SU-DHL-6 (cell line): Measurements from ENCODE around the gene ASGR1.

Source experiments
- H2AFZ ChIP-seq: fragments of 200-600 bp; sonication (generic); 2 replicates; pipeline ENCODE4 v1.6.1; 2014; ENCODE audit warnings: low read depth, mild to moderate bottlenecking, moderate library complexity, mixed read lengths, antibody characterized with exemption, low read length; ENCODE audit not compliant: severe bottlenecking
- H3F3A ChIP-seq: fragments of 200-600 bp; shearing (Covaris generic); 2 replicates; pipeline ENCODE4 v1.6.0; 2016; ENCODE audit warnings: antibody characterized with exemption, mild to moderate bottlenecking; ENCODE audit not compliant: insufficient read depth
- H3K27ac ChIP-seq: fragments of 200-600 bp; sonication (generic); 2 replicates; pipeline ENCODE4 v1.5.1; 2016; ENCODE audit warnings: low read depth, mild to moderate bottlenecking, low read length, moderate library complexity, mixed read lengths
- H3K27me3 ChIP-seq: fragments of 200-600 bp; sonication (generic), shearing (Covaris generic); 2 replicates; pipeline ENCODE4 v1.6.0; 2014; ENCODE audit warnings: mild to moderate bottlenecking, low read length
- H3K36me3 ChIP-seq: fragments of 200-600 bp; sonication (generic); 2 replicates; pipeline ENCODE4 v1.6.1; 2014; ENCODE audit warnings: mild to moderate bottlenecking, low read length, mixed read lengths
- H3K4me2 ChIP-seq: fragments of 300-600, 200-600 bp; shearing (Covaris generic), sonication (generic); 2 replicates; pipeline ENCODE4 v1.6.0; 2014; ENCODE audit warnings: low read length, low read depth, mild to moderate bottlenecking; ENCODE audit not compliant: poor library complexity, severe bottlenecking
- H3K4me3 ChIP-seq: fragments of 200-600 bp; sonication (generic); 2 replicates; pipeline ENCODE4 v1.5.1; 2014; ENCODE audit warnings: antibody characterized with exemption, low read length, mild to moderate bottlenecking, mixed read lengths; ENCODE audit not compliant: insufficient read depth, poor library complexity, severe bottlenecking
- H3K79me2 ChIP-seq: fragments of 200-600 bp; sonication (generic); 2 replicates; pipeline ENCODE4 v1.6.1; 2014; ENCODE audit warnings: mild to moderate bottlenecking, low read length, moderate library complexity; ENCODE audit not compliant: insufficient read depth
- H3K9ac ChIP-seq: fragments of 200-600 bp; sonication (generic); 2 replicates; pipeline ENCODE4 v1.7.0; 2014; ENCODE audit warnings: mild to moderate bottlenecking, low read length
- H3K9me2 ChIP-seq: fragments of 200-600 bp; sonication (generic); replicated peaks from 2 replicates; pipeline ENCODE4 v1.6.1; 2014; ENCODE audit warnings: low read length; ENCODE audit not compliant: insufficient read depth
- H3K9me3 ChIP-seq: fragments of 200-600 bp; sonication (generic); 2 replicates; pipeline ENCODE4 v1.6.1; 2014; ENCODE audit warnings: low read length, mixed read lengths; ENCODE audit not compliant: insufficient read depth
- H4K20me1 ChIP-seq: fragments of 200-600 bp; sonication (generic); 2 replicates; pipeline ENCODE4 v1.6.1; 2014; ENCODE audit warnings: low read depth, mild to moderate bottlenecking, antibody characterized with exemption, low read length, moderate library complexity, mixed read lengths
- CTCF ChIP-seq: fragments of 200-600 bp; sonication (generic); IDR thresholded peaks from one replicate; pipeline ENCODE4 v1.5.1; 2017; ENCODE audit warnings: antibody characterized with exemption, mild to moderate bottlenecking, low read length, moderate library complexity; ENCODE audit not compliant: insufficient read depth, poor library complexity, severe bottlenecking
- EZH2phosphoT487 ChIP-seq: fragments of 200-600 bp; sonication (generic), shearing (Covaris generic); conservative IDR thresholded peaks from 2 replicates; pipeline ENCODE4 v1.6.1; 2018; ENCODE audit warnings: mild to moderate bottlenecking, antibody characterized with exemption, low read length, moderate library complexity, mixed read lengths

Gene ASGR1

GRCh38 chr17:7131423-7131791 is 47.8 kb downstream of the ASGR1 start:
- Histone ChIP-seq H3K9me2 (no peaks in the 10 kb centered on the region), H3F3A (0 out of 2 replicates have a peak, but pooled peaks cover 6% of the 10 kb centered on the region), H3K4me3 (no peak overlapping the region), H3K4me2 (no peak overlapping the region), H3K27me3 (no peaks in the 10 kb centered on the region), H3K27ac (no peak overlapping the region), H3K9ac (no peak overlapping the region), H3K79me2 (no peaks in the 10 kb centered on the region), H3K9me3 (no peaks in the 10 kb centered on the region), H2AFZ (no peak overlapping the region), H3K36me3 (no peaks in the 10 kb centered on the region), H4K20me1 (no peaks in the 10 kb centered on the region)
- TF ChIP-seq CTCF = no peak

GRCh38 chr17:7130621-7131422 is 48.3 kb downstream of the ASGR1 start:
- no peaks in the 10 kb centered on the region for H3K9me3 ChIP-seq
- H3K9me2 ChIP-seq = no peaks in the 10 kb centered on the region
- no peaks in the 10 kb centered on the region for H4K20me1 ChIP-seq
- no peak overlapping the region for H3K4me3 ChIP-seq
- no peak overlapping the region for H3K4me2 ChIP-seq
- H2AFZ ChIP-seq = no peak overlapping the region
- no peaks in the 10 kb centered on the region for H3K27me3 ChIP-seq
- H3K36me3 ChIP-seq = no peaks in the 10 kb centered on the region
- TF ChIP-seq CTCF (no peak), EZH2phosphoT487 (no peak)
- H3K9ac ChIP-seq = no peak overlapping the region
- 0 out of 2 replicates have a peak, but pooled peaks cover 6% of the 10 kb centered on the region for H3F3A ChIP-seq
- H3K27ac ChIP-seq = no peak overlapping the region
- no peaks in the 10 kb centered on the region for H3K79me2 ChIP-seq

- no peaks in the 10 kb centered on the region for H3K79me2 ChIP-seq
- H3K27ac ChIP-seq = no peak overlapping the region
- no peak overlapping the region for H3K4me3 ChIP-seq
- no peaks in the 10 kb centered on the region for H3K9me2 ChIP-seq
- H2AFZ ChIP-seq = no peak overlapping the region
- TF ChIP-seq CTCF = no peak
- no peak for TF ChIP-seq EZH2phosphoT487
- H3K27me3 ChIP-seq = no peaks in the 10 kb centered on the region
- no peak overlapping the region for H3K9ac ChIP-seq
- no peaks in the 10 kb centered on the region for H4K20me1 ChIP-seq
- no peaks in the 10 kb centered on the region for H3K36me3 ChIP-seq
- H3K4me2 ChIP-seq = no peak overlapping the region
- 0 out of 2 replicates have a peak, but pooled peaks cover 6% of the 10 kb centered on the region for H3F3A ChIP-seq
- no peaks in the 10 kb centered on the region for H3K9me3 ChIP-seq
Measured at GRCh38 chr17:7129311-7129710, 49.9 kb downstream of the ASGR1 start.
